SK-MEL-5 (cell line): ENCODE data around the gene PRSS1. TPM values are rescaled to one million over a fixed set of nuclear protein-coding genes. Genes with fewer than 3 reads are reported as not detected.
"Not testable (repeated sequence)": the region's sequence is repeated elsewhere in the genome, so short reads cannot be mapped to it uniquely, and the experiment has no call there.

Source experiments
- DNase-seq: peaks from one replicate; pipeline ENCODE4 v3.0.0-alpha.2; 2016; ENCODE audit warnings: low read depth, low spot score
- in situ Hi-C: cut with HindIII; loops from 2 replicates; pipeline ENCODE4 v1.10.0; 2016; ENCODE audit warnings: low sequenced_read_pairs, high pct_unique_total_duplicates, low pct_unique_long_range_greater_than_20kb
- total RNA-seq: library from RNA; depleted of rRNA; stranded (reverse); fragments of >200 nt; shearing (Covaris generic); gene quantifications from 2 replicates; pipeline ENCODE4 v1.2.3, GENCODE V29; 2014

PRSS1 gene
- total RNA-seq, 1 experiment from 2014 or later: not detected

- in situ Hi-C loops: no loop called here
- DNase-seq: no peak
Observed at GRCh38 chr7:142740786-142741185, 8.5 kb upstream of the PRSS1 start.

- in situ Hi-C loops, DNase-seq: not testable (repeated sequence)
Observed at GRCh38 chr7:142741932-142742331, 7.3 kb upstream of the PRSS1 start.

GRCh38 chr7:142745091-142745635, 4.1 kb upstream of the PRSS1 start:
- DNase-seq: no peak
- in situ Hi-C loops: no loop called here

DNA sequence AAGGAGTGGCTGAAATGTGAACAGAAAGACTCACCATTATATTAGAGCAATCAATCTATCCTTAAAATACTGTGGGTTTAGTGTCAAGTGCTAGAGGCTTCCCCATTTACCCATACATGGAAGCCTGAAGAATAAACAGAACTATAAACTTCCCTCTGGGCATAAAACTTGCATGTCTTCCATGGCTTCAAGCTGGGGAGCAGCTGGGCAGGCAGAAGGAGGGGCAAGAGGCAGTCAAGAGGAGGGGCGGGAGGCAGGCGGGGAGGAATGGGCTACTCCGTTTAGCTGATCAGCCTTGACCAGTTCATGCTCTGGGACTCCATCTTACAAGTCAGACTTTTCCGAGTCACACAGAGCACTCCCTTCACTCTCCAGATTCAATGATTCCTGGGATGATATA, 3.5 kb upstream of the PRSS1 start:
- no peak for DNase-seq
- in situ Hi-C loops: no loop called here

DNA sequence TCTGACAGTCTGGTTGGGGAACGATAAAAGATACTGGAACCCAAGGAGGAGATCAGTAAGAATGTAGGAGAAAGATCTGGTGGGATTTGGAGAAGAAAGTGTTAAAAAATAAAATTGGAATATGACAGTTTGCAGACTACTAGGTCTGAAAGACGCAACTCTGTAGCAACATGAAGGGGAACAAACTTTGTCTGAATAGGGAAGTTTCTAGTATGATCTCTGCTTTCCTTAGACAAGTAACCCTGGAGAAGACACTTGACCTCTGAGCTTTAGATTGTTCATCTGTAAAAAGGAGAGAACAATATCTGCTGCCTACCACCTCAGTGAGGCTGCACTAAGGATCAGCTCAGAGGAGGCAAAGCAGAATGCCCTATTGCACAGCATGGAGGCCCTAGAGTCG, 3.0 kb upstream of the PRSS1 start:
- no peak for DNase-seq
- in situ Hi-C loops: no loop called here

DNA sequence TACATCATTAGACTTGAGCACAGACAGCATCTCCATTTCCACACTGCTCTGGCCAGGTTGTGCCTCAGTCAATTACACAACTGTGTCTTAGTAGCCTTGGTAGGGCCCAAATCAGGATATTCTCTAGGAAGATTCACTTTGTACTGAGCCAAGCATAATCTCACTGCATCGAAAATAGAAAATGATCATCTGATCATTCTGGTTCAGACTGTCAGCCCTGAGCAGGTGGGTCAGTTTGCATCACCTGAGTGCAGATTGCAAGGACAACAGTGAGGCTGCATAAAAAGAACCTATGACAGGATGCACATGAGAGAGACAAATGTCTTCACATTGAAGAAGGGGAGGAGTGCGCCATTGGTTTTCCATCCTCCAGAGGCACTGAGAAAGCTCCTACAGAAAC, 862 bp upstream of the PRSS1 start:
- DNase-seq, in situ Hi-C loops: not testable (repeated sequence)

- in situ Hi-C loops: no loop called here
- DNase-seq: no peak
Observed at GRCh38 chr7:142750321-142750938, 1.2 kb downstream of the PRSS1 start.

DNA sequence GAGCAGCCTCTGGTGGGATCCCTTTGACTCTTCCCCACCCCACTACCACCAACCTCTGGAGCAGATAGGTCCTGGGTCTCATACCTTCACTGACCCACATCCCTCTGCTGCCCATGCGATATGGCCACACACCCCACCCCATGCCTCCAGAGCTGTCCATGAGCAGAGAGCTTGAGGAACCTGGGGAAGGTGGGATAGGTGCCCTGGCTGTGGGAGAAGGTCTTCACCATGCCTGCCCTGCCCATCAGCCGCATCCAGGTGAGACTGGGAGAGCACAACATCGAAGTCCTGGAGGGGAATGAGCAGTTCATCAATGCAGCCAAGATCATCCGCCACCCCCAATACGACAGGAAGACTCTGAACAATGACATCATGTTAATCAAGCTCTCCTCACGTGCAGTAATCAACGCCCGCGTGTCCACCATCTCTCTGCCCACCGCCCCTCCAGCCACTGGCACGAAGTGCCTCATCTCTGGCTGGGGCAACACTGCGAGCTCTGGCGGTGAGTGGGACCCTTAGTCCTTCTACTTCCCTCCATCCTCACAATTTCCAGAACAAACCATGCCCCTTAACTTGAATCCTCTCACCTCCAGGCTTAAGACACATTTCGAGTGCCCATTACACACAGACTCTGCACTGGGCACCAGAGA, 2.4 kb downstream of the PRSS1 start:
- in situ Hi-C loops, DNase-seq: not testable (repeated sequence)

DNA sequence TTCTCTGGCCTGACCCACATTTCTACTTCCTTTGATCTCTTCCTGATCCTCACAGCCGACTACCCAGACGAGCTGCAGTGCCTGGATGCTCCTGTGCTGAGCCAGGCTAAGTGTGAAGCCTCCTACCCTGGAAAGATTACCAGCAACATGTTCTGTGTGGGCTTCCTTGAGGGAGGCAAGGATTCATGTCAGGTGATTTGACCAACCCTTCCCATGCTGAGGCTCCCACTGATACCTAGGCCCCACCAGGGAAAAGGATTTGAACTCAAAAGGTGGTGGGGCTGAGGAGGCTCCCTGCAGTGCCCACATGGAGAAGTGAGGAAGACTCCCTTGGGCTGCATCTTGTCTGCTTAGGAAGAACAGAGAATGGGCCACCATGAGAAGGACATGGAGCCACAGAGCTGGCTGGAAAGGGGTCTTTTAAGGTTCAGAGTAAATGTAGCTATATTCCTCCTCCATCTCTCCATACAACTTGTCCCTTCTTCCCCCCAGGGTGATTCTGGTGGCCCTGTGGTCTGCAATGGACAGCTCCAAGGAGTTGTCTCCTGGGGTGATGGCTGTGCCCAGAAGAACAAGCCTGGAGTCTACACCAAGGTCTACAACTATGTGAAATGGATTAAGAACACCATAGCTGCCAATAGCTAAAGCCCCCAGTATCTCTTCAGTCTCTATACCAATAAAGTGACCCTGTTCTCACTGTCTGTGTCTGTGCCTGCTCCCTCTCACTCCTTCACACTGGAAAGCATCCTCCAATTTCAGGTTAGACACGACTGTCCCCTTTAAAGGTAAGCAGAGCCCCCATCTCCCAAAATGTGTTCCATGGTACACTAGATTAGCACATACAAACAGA, 3.3 kb downstream of the PRSS1 start:
- in situ Hi-C loops: no loop called here
- DNase-seq: no peak

DNA sequence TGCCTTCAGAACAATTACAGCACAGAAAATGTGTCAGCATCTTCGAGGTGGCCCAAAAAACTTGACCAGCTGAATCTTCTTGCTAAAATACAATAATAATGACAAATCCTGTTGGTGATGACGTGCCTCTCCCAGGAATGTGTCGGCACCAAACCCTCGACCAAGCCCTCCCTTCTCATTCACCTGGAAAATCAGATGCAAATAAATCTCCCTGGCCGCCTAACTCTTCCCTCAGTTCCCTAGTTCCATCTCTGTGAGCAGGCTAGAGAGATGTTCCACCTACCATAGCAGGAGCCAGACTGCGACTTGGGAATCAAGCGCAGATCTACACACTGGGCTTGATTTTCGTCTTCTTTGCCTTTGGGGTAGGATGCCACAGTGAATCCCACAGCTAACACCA, 4.1 kb downstream of the PRSS1 start:
- in situ Hi-C loops: no loop called here
- DNase-seq: no peak

DNA sequence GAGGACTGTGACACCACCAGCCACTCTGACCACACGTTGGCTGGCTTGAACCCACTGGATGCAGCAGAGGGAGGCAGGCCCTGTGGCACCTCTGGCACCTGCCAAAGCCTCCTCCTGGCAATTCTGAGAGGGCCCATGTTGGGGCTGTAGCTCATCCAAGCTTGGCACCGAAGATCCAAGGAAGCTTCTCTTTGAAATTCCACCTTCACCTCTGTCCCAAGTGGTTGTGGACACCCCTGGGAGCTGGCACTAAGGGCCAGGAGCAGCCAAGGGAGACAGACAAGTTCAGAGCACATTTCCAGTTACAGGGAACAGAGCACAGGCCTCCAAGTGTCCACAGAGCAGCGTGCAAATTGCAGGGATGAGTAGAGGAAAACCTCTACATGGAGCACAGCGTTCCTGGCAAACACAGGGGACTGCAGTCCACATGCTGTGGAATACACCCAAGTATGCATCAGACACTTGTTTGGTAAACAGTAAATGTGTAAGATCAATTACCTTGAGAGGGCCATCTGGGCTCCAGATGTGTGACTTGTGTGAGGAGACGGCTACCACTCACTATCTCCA, 4.7 kb downstream of the PRSS1 start:
- DNase-seq, in situ Hi-C loops: not testable (repeated sequence)

DNA sequence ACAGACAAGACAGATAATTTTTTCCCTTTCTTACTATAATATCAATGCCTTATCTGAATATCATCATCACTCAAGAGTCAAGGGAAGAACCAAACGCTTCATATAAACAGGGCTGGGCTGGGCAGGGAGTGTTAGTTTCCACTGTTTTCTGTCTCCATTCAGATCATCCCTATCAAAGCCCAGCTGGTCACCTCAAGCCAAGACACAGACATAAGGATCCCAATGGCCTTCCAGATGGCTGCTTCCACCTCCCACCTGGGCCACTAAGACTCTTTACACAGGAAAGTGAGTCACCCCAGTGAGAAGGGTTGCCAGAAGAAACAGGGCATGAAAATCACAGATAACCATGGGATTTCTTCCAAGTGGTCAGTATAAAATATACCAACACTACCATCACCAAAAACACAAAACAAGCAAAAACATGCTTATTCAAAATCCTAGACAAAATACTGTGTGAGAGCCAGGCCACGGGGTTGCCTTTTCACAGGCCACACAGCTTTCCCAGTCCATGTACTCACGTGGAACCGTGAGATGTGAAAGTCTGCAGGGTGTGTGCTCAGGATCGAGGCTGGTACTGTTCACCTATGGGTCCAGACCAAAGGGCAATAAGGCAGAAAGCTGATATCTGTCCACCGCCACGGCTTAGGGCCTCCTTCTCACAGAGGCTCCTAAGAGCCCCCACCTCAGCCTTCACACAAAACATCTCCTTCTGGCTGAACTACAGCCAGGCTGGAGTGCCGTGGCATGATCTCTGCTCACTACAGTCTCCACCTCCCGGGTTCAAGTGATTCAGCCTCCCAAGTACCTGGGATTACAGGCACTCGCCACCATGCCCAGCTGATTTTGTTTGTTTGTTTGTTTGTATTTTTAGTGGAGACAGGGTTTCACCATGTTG, 5.7 kb downstream of the PRSS1 start:
- in situ Hi-C loops: no loop called here

GRCh38 chr7:142758312-142758711, 9.0 kb downstream of the PRSS1 start:
- in situ Hi-C loops, DNase-seq: not testable (repeated sequence)

More for the DNA sequence above, 5.7 kb downstream of the PRSS1 start:
- no peak for DNase-seq

GRCh38 chr7:142759433-142759832, 10.2 kb downstream of the PRSS1 start:
- DNase-seq: no peak
- in situ Hi-C loops: no loop called here

GRCh38 chr7:142760071-142760642, 10.9 kb downstream of the PRSS1 start:
- in situ Hi-C loops: no loop called here

GRCh38 chr7:142761606-142762005, 12.3 kb downstream of the PRSS1 start:
- DNase-seq, in situ Hi-C loops: not testable (repeated sequence)

More at GRCh38 chr7:142760071-142760642, 10.9 kb downstream of the PRSS1 start:
- DNase-seq: no peak

DNA sequence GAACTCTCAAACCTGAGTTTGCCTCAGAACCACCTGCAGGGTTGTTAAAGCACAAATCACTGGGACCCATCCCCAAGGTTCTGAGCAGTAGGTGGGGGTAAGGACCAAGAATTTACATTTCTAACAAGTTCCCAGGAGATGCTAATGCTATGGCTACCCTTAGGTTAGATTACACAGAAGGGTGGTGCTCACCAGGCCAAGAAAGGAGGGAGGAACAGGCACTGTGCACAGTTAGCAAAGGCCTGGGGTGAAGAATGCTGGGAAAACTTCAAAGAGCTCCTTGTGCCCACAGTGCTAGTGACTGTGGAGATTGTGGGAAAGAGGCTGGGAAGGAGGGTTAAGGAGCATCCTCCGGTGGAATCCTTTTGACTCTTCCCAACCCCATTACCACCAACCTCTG, 12.8 kb downstream of the PRSS1 start:
- in situ Hi-C loops: no loop called here
- no peak for DNase-seq
